HG02571 (cell line): Measurements from ENCODE around the gene ZKSCAN5.
"Not testable (repeated sequence)": the region's sequence is repeated elsewhere in the genome, so short reads cannot be mapped to it uniquely, and the experiment has no call there.

Source experiments
- ATAC-seq: cut with Tn5 transposase; IDR thresholded peaks from one replicate; pipeline ENCODE4 v1.9.1; 2021; ENCODE audit warnings: mild to moderate bottlenecking, moderate library complexity; ENCODE audit not compliant: unreplicated experiment

ZKSCAN5 gene

GRCh38 chr7:99497766-99498545, 6.5 kb upstream of the ZKSCAN5 start:
- ATAC-seq = no peak

GRCh38 chr7:99498546-99498944, 5.9 kb upstream of the ZKSCAN5 start:
- ATAC-seq = no peak

GRCh38 chr7:99499371-99499720, 5.1 kb upstream of the ZKSCAN5 start:
- no peak for ATAC-seq

- peak; percentile 31 for ATAC-seq
Observed at GRCh38 chr7:99499721-99500636, 4.5 kb upstream of the ZKSCAN5 start, which contains the start of gene ZNF394. Gene ZNF394 (minus strand): TSS chr7:99500281. CDS start chr7:99500093, 188 bp downstream.

GRCh38 chr7:99500637-99501009, 3.8 kb upstream of the ZKSCAN5 start:
- no peak for ATAC-seq

GRCh38 chr7:99501236-99501635, 3.2 kb upstream of the ZKSCAN5 start:
- ATAC-seq = not testable (repeated sequence)

GRCh38 chr7:99504281-99504602, 220 bp upstream of the ZKSCAN5 start:
- ATAC-seq = no peak

GRCh38 chr7:99505324-99505662, 831 bp downstream of the ZKSCAN5 start:
- ATAC-seq = no peak

- ATAC-seq = no peak
Observed at GRCh38 chr7:99514050-99514449, 9.6 kb downstream of the ZKSCAN5 start.

- ATAC-seq = no peak
Observed at GRCh38 chr7:99521399-99521798, 16.9 kb downstream of the ZKSCAN5 start.

- no peak for ATAC-seq
Observed at GRCh38 chr7:99525713-99526440, 21.4 kb downstream of the ZKSCAN5 start.

- no peak for ATAC-seq
Observed at GRCh38 chr7:99531354-99531765, 26.9 kb downstream of the ZKSCAN5 start.

GRCh38 chr7:99535667-99536066, 31.2 kb downstream of the ZKSCAN5 start:
- no peak for ATAC-seq

GRCh38 chr7:99539213-99539811, 34.9 kb downstream of the ZKSCAN5 start:
- no peak for ATAC-seq

- no peak for ATAC-seq
Observed at GRCh38 chr7:99540542-99540941, 36.1 kb downstream of the ZKSCAN5 start.

- no peak for ATAC-seq
Observed at GRCh38 chr7:99541212-99541611, 36.8 kb downstream of the ZKSCAN5 start.

GRCh38 chr7:99543081-99543671, 38.7 kb downstream of the ZKSCAN5 start:
- no peak for ATAC-seq

- no peak for ATAC-seq
Observed at GRCh38 chr7:99543916-99544315, 39.5 kb downstream of the ZKSCAN5 start.

- not testable (repeated sequence) for ATAC-seq
Observed at GRCh38 chr7:99545308-99545707, 40.8 kb downstream of the ZKSCAN5 start.

- ATAC-seq = not testable (repeated sequence)
Observed at GRCh38 chr7:99549545-99549944, 45.1 kb downstream of the ZKSCAN5 start.

- no peak for ATAC-seq
Observed at GRCh38 chr7:99551334-99551733, 46.9 kb downstream of the ZKSCAN5 start.
